Measurements from ENCODE around the gene OLFML2A.
"Not testable (repeated sequence)": the region's sequence is repeated elsewhere in the genome, so short reads cannot be mapped to it uniquely, and the experiment has no call there.

The OLFML2A gene

DNA sequence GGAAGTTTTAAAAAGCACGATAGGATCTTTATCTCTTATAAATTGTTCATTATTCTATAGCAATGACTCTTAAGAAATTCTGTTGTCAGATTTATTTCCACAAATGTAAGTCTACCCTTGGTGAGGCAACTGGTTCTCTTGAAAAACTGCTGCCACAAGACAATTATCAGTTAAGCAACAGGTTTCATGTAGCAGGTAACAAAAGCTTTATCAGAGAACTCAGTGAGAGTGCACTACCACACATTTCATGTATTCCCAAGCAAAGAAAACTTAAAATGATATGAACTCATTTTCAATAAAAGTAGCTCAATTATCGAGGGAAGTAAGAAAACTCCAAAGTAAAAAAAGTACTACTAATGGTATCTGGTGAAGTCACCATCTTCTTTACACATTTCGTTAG is 15.2 kb upstream of the OLFML2A start:
- no peak for DNase-seq

DNA sequence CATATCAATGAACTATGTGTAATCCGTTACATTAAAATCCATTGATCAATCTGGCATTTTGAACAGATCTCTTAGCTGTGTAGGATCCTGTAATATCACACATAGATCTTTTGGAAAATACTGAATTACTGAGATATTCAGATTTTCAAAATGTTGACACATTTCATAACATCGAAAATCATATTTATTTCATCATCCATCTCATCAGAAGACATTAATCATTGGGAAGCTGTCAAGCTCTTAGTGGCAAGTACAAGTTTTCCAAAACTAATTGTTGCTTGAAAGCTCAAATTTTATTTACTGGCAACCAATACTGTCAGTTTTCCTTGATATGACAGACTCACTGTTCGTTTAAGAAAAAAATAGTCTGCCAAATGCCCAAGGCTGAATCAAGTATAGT is 14.3 kb upstream of the OLFML2A start:
- DNase-seq: no peak

DNA sequence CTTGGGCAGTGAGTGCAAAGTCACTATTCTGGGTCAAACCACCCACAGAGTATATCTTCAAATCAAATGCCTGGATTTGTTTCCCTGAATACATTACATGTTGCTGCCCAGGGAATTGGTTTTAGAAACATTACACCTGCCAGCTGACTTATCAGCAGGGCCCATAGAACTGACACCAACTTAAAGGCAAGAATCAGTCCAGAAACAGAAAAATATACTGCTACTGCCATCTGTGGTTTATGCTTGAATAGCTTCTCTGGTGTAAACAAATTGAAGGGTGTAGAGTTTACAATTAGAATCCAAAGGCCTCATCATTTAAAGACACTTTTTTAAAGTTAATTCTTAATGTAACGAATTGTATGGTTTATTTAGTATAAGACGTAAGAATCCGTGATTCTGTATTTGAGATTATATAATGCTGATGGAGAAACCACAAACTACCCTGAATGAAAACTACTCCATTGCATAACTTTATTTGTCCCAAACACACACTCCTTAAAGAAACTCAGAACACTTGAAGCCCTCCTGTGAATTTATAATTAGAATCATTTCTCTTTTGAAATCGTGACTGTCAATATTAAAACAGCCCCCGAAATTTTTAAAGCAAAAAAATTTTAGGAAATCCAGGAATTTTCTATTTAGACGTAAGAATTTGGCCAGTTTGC is 12.0 kb upstream of the OLFML2A start:
- DNase-seq: no peak

DNA sequence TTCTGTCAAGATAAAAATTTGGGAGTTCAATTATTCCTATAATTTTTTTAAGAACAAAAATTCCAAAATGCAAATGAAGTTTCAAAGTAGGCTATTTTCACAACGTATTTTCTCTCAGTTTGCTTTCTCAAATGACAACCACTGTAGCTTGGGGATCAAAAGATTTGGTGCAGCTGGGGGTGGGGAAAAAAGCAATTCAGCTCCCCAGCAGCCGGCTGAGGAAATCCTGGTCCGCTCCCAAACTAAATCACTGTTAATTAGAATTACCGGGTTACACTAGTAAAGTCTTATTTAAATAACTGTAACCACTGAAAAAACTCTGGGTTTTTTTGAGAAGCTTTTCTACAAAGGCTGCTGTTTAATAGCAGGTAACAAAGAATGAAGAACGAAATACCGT is 11.5 kb upstream of the OLFML2A start:
- no peak for DNase-seq

DNA sequence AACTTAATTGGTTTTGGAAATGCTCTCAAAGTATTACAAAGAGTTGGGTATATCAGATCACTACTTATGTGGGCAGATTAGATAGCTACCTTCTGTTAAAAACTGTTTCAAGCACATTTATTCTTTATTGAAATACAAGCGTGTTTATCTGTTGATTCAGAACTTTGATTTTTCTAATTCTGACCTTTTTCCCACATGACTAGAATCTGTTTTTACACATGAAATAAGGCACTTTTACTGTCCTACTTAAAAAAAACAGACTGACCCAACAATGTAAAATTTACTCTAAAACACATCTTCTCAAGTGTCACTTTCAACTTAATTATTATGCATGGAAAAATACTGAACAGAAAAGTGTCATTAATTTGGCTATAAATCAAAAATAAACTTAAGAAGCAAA is 10.6 kb upstream of the OLFML2A start:
- no peak for DNase-seq

DNA sequence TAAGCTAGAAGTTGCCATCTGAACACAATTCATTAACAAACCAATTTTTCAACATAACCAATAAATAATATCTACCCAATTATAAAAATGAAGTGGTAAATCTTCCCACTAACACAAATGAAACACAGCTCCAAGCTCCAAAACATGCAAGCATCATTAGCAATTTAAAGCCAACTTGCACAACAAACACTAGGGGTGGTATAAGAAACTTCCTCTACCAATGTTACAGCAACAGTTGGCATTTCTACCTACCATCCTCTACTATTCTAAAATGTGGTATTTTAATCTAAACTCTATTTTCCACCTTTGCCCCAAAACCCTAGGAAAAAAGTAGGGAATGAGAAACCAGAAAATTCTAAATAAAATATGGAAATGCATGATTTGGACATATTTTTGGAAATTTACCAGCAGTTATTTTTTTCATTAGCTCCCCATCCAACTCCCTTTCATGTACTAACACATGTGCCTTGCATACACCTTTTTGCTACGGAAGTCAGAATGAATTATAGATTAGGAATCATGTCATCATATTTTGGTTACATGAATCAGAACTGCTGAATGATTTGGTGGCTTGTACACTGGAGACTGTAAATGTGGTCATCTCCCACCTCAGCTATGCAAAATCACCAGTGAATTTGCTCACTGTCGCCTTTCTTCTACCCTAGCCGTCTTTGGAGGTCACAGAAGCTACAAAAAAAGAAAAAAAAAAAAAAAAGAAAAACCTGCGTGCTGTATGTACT is 9.9 kb upstream of the OLFML2A start:
- no peak for DNase-seq

DNA sequence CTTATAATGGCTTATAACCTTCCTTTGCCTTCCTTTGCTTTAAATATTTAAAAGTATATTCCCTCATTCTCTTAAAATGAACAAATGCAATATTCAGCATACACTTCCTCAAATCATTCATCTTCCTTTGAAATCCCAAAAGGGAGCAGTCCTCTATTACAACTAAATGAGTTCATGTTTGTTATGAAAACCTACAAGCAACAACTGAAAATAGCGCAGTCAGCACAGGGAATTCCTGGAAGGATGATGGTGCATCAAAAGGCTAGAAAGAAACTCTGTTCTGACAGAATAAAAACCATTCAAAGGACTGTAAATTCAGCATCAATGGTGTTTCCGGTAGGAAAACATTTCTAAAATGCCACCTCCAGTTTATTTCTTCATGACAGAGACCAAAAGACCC is 9.1 kb upstream of the OLFML2A start:
- no peak for DNase-seq

DNA sequence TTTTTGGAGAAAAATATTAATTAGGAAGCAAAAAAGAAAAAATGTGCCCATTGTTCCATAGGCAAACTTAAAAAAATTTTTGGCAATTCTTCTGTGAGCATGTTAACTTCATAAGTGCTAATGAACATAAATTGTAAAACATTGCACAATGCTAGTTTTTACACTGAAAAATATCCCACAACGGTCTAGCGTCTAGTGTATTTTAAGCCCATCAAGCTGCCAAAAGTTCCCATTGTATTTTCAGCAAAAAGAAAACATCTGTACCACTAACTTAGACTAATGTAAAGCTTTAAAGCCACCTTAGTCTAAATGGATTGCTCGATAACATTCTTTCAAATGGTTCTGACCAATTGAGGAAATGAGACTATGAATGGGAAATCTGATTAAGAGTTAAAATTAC is 8.6 kb upstream of the OLFML2A start:
- no peak for DNase-seq

DNA sequence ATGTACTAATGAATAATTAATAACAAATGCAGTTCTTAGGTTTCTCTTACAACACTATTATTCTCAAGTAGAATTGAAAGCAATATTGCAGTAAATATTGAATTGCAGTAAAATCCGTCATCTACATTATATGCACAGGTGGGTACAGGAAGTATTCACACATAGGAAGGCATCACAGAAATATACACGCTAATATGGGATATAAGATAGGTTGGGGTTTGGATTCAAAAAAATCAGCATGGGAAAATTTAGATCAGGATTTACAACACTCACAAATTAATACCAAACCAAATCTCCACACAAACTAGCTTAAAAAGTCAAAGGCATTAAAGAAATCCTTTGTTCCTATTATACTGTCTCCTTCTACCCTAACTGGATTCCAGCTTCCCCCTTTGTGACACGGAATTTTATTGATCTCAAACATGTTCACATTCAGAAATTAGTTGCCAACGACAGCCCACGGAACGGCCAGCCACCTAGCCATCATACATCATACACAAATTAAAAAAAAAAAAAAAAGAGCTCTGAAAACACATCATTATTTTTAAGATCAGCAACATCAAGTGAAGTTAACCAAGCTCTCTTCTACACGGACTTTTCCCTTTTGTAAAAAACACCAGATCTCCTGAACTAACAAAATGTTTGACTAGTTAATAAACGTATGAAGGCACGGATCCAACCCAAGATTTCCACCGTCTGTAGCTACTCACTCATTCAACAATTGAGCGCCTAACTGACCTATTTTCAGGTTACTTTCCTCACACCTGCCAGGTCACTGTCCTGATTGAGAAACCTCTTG is 8.0 kb upstream of the OLFML2A start:
- DNase-seq: no peak

DNA sequence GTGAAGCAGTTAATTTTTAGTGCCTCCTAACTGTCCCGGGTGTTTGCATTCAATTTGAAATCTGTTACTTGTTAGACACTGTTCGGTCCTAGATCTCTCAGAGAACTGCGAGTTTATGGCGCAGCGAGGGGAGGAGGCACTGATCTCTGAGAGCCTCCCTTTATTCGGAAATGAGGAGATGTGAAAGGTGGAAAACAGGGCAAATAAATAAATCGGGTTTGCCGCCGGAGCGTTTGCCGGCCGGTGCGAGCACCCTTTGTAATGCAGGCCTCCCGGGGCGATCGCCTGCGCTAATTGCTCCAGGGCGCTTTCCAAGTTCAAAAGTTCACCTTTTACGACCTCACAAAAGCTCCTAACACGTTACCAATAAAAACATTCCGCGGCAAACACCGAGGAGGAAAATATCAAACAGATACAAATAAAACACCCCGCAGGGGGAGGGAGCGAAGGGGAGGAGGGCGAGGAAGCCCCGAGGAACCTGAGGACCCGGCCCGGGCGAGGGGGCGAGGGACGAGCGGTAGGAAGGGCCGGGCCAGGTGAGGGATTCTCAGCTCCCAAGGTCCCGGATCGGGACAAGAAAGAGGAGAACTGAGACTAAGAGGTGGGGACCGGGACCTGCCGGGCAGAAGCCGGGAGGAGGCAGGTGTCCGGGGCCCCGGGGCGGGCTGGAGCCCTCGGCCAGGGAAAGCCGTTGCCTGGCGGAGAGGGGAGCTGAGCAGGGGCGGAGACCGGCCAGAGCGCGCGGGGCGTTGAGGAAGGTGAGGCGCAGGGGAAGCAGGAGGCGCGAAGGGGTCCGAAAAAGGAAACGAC is 7.2 kb upstream of the OLFML2A start:
- no peak for DNase-seq

DNA sequence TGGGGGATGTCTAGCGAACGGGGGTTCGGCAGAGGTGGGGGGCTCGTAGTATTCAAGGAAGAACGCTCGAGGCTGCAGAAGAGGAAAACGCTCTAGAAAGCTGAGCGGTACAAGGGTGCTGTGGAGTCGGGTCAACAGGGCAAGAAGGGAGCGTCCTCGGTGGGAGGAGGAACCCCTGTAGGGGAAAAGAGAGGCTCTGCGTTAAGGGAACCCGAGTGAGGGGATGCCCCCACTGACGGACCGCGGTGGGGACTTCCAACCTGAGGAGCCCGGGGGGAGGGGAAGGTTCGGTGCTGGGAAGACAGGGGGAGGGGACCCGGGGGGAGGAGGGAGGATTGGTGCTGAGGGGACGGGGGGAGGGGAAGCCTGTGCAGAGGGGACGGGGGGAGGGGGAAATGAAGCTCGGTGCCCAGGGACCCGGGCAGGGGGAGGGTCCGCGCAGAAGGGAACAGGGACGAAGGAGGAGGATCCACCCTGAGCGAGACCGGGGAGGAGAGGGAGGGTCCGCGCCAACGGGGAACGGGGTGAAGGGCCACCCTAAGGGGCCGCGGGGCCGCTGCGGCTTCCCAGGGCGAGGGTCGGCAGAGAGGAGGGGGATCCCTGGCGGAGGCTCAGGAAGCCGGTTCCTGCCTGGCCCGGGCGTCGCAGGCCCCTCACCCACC is 6.4 kb upstream of the OLFML2A start:
- DNase-seq: peak; percentile 40

DNA sequence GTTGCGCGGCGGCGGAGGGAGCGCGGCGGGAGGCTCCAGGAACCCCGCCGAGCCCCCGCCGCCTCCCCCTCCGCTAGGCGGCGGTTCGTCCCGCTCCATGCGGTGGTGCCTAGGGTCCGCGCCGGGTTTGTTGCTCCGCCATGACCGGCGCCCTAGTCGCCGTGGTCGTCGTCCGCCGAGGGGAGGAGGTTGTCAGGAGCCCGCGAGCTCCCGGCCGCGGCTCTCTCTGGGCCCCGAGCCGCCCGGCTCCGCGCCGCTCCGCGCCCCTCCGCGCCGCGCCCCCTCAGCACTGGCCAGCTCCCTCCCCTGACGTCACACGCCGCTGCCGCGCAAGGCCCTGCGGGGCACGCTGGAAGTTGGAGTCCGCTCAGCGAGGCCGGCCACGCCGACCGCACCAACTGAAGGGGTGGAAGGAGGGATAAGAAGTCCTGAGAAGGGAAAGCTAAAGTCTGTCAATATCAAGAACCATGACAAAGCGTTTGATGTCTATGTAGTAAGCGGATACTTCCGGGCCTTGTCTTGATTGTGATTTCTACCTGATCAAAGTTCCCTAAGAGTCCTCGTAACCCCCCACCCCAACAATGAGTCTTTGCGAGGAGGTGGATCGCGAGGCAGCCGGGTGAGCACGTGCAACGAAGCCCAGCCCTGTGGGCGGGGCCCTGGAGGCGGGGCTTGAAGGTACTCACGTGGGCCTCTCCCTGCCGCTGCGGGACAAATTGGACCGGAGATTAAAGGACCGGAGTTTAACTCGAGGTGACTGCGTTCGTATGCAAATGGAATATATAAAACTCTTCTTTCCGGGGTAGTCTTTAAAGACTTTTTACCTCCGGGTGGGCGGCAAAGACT is 5.7 kb upstream of the OLFML2A start, which contains the start of gene NR6A1:
TSS of gene NR6A1 (minus strand) at position 291 of the 846 bp plus-strand sequence.
- DNase-seq: peak; percentile 94

DNA sequence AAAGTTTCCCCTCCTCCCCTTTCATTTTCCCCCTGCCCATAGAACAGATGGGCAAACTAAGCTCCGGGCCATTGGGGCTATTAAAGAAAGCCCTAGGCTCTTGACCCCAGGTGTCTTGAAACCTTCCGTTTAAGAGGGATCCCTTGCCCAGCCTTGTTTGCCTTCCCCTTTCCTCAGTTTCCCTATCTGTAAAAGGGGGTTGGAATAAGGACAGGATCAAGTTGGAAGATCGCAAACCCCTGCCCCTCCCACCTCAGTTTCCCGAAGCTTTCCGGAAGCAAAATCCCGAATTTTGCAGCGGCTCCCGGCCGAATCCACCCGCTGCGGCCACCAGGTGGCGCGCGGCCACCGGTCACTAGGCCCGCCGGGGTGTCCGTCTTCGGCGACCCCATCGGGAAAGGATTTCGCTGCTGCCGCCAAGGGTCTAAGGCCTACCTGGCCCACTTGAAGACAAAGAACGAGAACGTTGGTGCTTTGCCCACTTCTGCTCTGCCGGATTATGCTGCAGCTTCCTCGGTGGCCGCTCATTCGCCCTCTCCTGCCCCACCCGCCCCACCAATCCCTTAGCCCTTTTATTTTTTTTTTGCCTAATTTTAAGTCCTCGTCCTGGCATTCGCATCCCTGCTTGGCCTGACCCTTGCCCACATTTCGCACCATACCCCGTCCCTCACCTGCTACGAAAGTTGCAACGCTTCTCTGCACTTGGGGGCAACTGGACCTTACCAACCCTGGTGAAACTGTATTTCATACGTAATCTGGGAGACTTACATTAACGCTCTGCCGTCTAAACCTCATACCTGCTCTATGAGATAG is 4.9 kb upstream of the OLFML2A start:
- no peak for DNase-seq

DNA sequence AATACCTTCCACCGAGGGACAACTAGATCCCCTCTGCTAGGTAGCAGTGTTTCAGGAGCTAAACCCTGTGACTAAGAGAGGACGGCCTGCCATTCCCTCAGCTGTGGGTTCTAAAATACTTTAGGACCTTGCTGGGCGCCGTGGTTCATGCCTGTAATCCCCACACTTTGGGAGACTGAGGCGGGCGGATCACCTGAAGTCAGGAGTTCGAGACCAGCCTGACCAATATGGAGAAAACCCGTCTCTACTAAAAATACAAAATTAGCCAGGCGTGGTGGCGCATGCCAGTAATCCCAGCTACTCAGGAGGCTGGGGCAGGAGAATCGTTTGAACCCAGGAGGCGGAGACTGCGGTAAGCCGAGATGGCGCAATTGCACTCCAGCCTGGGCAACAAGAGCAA is 4.1 kb upstream of the OLFML2A start:
- DNase-seq: not testable (repeated sequence)

DNA sequence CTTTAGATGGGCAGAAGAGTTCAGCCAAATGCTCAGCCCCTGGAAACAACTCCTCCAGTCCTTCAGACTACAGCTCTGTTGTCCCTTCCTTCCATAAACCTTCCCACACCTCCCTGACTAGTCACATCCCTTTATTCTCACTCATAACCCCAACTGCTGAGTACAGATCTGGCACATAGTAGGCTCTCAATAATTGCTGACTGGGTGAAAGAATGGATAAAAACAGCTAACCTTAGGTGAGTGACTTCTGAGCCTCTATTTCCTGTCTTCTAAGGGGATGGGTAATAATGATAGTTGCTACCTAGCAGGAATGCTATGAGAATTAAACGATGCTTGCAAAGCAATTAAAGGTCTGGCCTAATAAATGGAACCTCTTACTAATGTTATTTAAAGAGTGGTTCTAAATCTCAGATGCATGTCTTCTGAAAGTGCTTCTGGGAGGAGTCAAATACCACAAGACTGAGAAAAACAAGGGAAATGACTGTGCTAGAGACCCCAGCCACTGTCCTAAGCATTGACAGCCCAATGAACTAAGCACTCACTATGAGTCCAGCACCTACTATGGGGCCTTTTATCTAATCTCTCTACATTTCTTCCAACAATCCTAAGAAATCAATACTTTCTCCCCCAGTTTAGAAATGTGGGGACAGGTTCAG is 3.3 kb upstream of the OLFML2A start:
- no peak for DNase-seq

DNA sequence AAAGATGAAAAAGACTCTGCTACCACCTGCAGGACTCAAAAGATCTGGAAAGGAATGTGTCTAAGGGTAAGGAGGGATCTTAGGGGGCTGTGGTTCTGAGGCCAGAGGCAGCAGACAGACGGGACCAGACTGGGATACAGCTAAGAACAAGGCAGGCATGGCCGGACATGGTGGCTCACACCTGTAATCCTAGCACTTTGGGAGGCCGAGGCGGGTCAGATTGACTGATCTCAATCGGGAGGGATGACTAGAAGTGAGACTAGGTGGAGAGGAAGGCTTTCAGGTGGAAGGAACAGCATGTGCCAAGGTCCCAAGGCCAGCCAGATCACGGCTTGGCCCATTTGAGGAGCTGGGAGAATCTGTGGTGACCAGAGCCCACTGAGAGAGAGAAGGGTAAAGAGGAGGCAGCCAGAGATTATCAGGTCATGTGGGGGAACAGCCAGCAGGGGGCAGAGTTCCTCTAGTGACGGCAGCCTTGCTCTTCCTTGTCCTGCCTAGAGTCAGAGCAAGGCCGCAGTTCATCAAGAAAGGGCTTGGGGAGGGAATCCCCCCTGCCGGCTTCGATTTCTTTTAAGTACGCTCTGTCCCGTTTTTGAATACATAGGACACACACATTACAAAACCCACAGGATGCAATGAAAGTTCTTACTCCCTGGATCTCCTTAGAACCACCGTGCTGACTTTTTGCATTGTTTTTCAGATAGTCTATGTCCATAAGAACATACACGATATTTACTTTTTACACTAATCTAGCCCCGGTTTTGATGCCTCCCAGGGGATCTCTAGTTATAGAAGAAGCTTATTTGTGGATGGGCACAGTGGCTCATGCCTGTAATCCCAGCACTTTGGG is 2.6 kb upstream of the OLFML2A start:
- DNase-seq: peak; percentile 81

DNA sequence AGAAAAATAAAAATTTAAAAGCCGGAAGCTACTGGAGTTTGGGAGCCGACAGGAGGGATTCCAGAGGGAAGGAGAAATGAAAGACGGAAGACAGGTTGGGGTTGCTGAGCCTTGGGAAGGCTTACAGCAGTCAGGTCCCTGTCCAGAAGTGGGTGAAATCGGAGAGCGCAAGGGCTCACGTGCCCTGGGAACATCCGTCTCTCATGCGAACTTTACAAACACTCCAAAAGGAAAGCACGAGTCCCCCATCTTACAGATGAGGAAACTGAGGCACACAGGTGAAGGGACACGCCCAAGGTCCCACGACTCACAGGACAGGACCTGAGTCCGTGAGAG is 347 bp upstream of the OLFML2A start:
- DNase-seq: no peak

DNA sequence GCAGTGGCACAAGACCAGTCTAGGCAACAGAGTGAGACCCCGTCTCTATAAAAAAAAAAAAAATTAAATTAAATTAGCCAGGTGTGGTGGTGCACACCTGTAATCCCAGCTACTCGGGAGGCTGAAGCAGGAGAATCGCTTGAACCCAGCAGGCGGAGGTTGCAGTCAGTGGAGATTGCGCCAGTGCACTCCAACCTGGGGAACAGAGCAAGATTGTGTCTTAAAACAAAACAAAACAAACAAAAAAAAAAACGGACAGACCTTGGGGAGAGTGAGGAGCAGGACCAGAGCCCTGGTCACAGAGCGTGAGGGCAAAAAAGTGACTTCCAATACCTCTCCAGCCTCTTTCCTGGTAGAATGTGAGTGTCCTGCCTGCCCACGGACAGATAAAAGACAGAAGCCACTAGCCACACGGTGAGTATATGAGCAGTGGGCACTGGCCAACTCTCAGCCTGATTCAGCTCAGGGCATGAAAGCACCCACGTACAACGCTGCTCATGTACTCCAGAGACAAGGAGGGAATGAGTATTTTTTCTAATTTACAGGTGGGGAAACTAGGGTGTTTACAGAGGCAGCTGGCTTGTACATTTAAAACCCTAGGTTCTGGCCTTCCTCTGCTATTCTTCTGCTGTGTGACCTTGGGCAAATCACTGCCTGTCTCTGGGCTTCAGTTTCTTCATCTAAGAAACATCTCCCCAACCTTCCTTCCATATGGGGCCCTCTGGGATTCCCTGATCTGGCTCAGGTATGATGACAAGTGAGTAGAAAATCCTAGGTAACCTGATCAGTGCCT is 1.8 kb downstream of the OLFML2A start:
- no peak for DNase-seq
